K562 (cell line): Measurements from ENCODE around the gene PITX1. TPM values are rescaled to one million over a fixed set of nuclear protein-coding genes. Genes with fewer than 3 reads are reported as not detected.

Source experiments
- CEBPG ChIP-seq, 3 experiments: fragments of 200-800 bp in 1 of 3; sonication (Bioruptor generic) in 1 of 3; sonication (generic) in 1 of 3; formaldehyde crosslinking in 1 of 3; IDR thresholded peaks in 2 of 3; conservative IDR thresholded peaks in 1 of 3; 2 replicates each; pipeline versions ENCODE4 v1.6.1 to v1.8.0; 2016 to 2022; ENCODE audit warnings: missing compliant biosample characterization in 2 of 3, missing genetic modification characterization in 2 of 3, mild to moderate bottlenecking in 1 of 3, missing genetic modification reagents in 1 of 3
- ETS2 ChIP-seq: IDR thresholded peaks from 2 replicates; pipeline ENCODE4 v1.6.1; 2016; ENCODE audit warnings: borderline replicate concordance, missing genetic modification characterization, mild to moderate bottlenecking, moderate library complexity, missing compliant biosample characterization; ENCODE audit not compliant: poor library complexity, severe bottlenecking
- MTA3 ChIP-seq: fragments of 450-650 bp; formaldehyde crosslinking; IDR thresholded peaks from 2 replicates; pipeline ENCODE4 v1.6.1; 2017; ENCODE audit warnings: mild to moderate bottlenecking, borderline replicate concordance
- MXI1 ChIP-seq: IDR thresholded peaks from 2 replicates; pipeline ENCODE4 v1.6.1; 2011; ENCODE audit warnings: low read depth, mild to moderate bottlenecking, improper control_type of control experiment, low read length
- MYNN ChIP-seq, 2 experiments: sonication (generic); formaldehyde crosslinking in 1 of 2; IDR thresholded peaks; 2 replicates each; pipeline versions ENCODE4 v1.5.0 to v1.6.1; 2016 to 2020; ENCODE audit warnings: antibody characterized with exemption in 1 of 2, missing genetic modification reagents in 1 of 2
- NFE2L1 ChIP-seq: fragments of 450-650 bp; IDR thresholded peaks from 2 replicates; pipeline ENCODE4 v1.6.1; 2016; ENCODE audit warnings: missing genetic modification characterization, low read depth, mild to moderate bottlenecking, missing compliant biosample characterization, moderate library complexity, borderline replicate concordance
- PHB ChIP-seq: fragments of 250-450 bp; sonication (Bioruptor Pico); IDR thresholded peaks from 2 replicates; pipeline ENCODE4 v1.5.0; 2021
- SMARCA4 ChIP-seq: fragments of 450-650 bp; IDR thresholded peaks from 2 replicates; pipeline ENCODE4 v1.6.1; 2016
- TBP ChIP-seq: optimal IDR thresholded peaks from 2 replicates; pipeline ENCODE3; 2011; ENCODE audit warnings: low read depth, low read length, improper control_type of control experiment
- THRB ChIP-seq: fragments of 450-650 bp; formaldehyde crosslinking; conservative IDR thresholded peaks from 2 replicates; pipeline ENCODE4 v1.4.0; 2022; ENCODE audit warnings: mild to moderate bottlenecking, missing genetic modification characterization
- ZBTB33 ChIP-seq: sonication (generic); formaldehyde crosslinking; IDR thresholded peaks from 2 replicates; pipeline ENCODE4 v1.8.1; 2023; ENCODE audit warnings: mild to moderate bottlenecking, missing genetic modification reagents
- ZC3H4 ChIP-seq: sonication (generic); formaldehyde crosslinking; IDR thresholded peaks from 2 replicates; pipeline ENCODE4 v1.9.0; 2021; ENCODE audit warnings: missing genetic modification reagents, borderline replicate concordance
- ZKSCAN1 ChIP-seq: fragments of 150-350 bp; IDR thresholded peaks from 2 replicates; pipeline ENCODE4 v1.6.1; 2016; ENCODE audit warnings: low read depth, low read length
- ZNF121 ChIP-seq: sonication (generic); formaldehyde crosslinking; conservative IDR thresholded peaks from 2 replicates; pipeline ENCODE4 v1.8.0; 2022; ENCODE audit warnings: missing genetic modification reagents
- ZNF133 ChIP-seq: fragments of 250-450 bp; sonication (Bioruptor Pico); IDR thresholded peaks from 2 replicates; pipeline ENCODE4 v1.4.0; 2020; ENCODE audit warnings: mild to moderate bottlenecking
- ZNF311 ChIP-seq: fragments of 250-450 bp; sonication (Bioruptor Pico); IDR thresholded peaks from 2 replicates; pipeline ENCODE4 v1.4.0; 2020; ENCODE audit warnings: mild to moderate bottlenecking, moderate library complexity
- ZNF644 ChIP-seq: fragments of 200-800 bp; sonication (Bioruptor generic); IDR thresholded peaks from 2 replicates; pipeline ENCODE4 v1.6.1; 2016; ENCODE audit warnings: low read depth, missing genetic modification characterization, missing compliant biosample characterization
- polyA plus RNA-seq, 8 experiments: library from polyadenylated mRNA; depleted of rRNA in 4 of 8; stranded (reverse) in 5 of 8; unstranded in 3 of 8; fragments of >200 nt; fragmentation: Nextera tagmentation in 2 of 8; fragmentation: Illumina TruSeq in 1 of 8; extraction: Ambion mirVana in 2 of 8; extraction: Trizol in 1 of 8; gene quantifications; 2 replicates each; pipeline versions ENCODE4 v1.2.1 to v1.2.3, GENCODE V29; 2011 to 2014; ENCODE audit warnings: inconsistent platforms in 1 of 8, missing spikeins in 1 of 8
- total RNA-seq, 7 experiments: library from RNA; depleted of rRNA in 6 of 7; stranded (reverse); fragments of >200 nt in 6 of 7; fragmentation: Illumina TruSeq in 2 of 7; extraction: Trizol in 2 of 7; gene quantifications; 2 replicates each; pipeline versions ENCODE4 v1.2.1 to v1.2.3, GENCODE V29; 2011 to 2021; ENCODE audit warnings: low replicate concordance in 1 of 7
- TF ChIP-seq, protein P1 (sequence below): fragments of 200-400 bp; formaldehyde crosslinking; IDR thresholded peaks from 2 replicates; pipeline ENCODE4 v1.6.1; 2017; ENCODE audit warnings: mild to moderate bottlenecking, low read depth, low read length, moderate library complexity
- TF ChIP-seq, protein P2 (sequence below), 2 experiments: fragments of 250-450 bp in 1 of 2; fragments of 450-650 bp in 1 of 2; sonication (Bioruptor Pico) in 1 of 2; IDR thresholded peaks; 2 replicates each; pipeline versions ENCODE4 v1.6.1 to v1.8.0; 2016 to 2021; ENCODE audit warnings: mild to moderate bottlenecking in 2 of 2, moderate library complexity in 2 of 2, missing compliant biosample characterization in 1 of 2, missing genetic modification characterization in 1 of 2
- TF ChIP-seq, protein P3 (sequence below): sonication (generic); formaldehyde crosslinking; IDR thresholded peaks from 2 replicates; pipeline ENCODE4 v1.8.1; 2023; ENCODE audit warnings: mild to moderate bottlenecking, missing genetic modification reagents

Gene PITX1
- total and polyA plus RNA-seq, 9 of the 15 experiments (the other 6 are each of a cell fraction or from before 2014, with no cell fraction given) = 0.13 to 88.2 (median 24.9) TPM

DNA sequence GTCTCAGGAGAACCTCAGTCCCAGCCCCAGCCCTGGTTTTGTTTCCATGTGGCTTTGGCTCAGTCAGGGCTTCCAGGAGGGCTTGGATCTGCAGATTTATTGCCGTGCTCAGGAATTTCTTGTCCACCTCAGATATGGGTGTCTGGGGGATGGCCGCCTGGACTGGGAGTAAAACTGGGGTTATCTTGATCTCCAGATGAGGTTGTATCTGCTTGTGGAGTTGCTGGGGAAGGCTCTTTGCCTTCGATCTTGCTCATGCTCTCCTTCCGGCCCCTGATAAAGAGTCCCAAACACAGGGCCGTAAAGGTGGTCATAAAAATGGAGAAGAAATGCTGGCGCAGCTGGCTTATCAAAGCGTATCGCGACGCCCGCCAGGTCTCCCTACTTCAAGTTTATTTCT is 17.8 kb upstream of the PITX1 start (continued):
- TF ChIP-seq, protein P1, sequence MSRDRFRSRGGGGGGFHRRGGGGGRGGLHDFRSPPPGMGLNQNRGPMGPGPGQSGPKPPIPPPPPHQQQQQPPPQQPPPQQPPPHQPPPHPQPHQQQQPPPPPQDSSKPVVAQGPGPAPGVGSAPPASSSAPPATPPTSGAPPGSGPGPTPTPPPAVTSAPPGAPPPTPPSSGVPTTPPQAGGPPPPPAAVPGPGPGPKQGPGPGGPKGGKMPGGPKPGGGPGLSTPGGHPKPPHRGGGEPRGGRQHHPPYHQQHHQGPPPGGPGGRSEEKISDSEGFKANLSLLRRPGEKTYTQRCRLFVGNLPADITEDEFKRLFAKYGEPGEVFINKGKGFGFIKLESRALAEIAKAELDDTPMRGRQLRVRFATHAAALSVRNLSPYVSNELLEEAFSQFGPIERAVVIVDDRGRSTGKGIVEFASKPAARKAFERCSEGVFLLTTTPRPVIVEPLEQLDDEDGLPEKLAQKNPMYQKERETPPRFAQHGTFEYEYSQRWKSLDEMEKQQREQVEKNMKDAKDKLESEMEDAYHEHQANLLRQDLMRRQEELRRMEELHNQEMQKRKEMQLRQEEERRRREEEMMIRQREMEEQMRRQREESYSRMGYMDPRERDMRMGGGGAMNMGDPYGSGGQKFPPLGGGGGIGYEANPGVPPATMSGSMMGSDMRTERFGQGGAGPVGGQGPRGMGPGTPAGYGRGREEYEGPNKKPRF = no peak
- TF ChIP-seq CEBPG (CRISPR knock-in tag; IDR thresholded peaks at IDR 0.05) (no peak), CEBPG (tag; conservative IDR thresholded peaks at IDR 0.05 in 1 of 2, IDR thresholded peaks at IDR 0.05 in 1 of 2) (peak in 1 of 2 experiments; percentile 16; a peak in 1 of 4 replicates), ZNF311 (CRISPR knock-in tag) (no peak), MXI1 (no peak), ZC3H4 (CRISPR knock-in tag) (no peak), ZNF644 (tag) (peak; percentile 56; the same call in 1 of the 2 replicates), PHB (no peak), ZBTB33 (CRISPR knock-in tag) (no peak), ZKSCAN1 (no peak), ETS2 (tag) (no peak), MYNN (IDR thresholded peaks at IDR 0.05) (no peak), MYNN (CRISPR knock-in tag; IDR thresholded peaks at IDR 0.05) (no peak), MTA3 (peak; percentile 70), ZNF121 (CRISPR knock-in tag) (no peak), NFE2L1 (no peak), ZNF133 (CRISPR knock-in tag) (no peak), TBP (no peak), SMARCA4 (peak; percentile 86), THRB (CRISPR knock-in tag) (no peak)
- TF ChIP-seq, protein P2, sequence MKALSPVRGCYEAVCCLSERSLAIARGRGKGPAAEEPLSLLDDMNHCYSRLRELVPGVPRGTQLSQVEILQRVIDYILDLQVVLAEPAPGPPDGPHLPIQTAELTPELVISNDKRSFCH (CRISPR knock-in tag; IDR thresholded peaks at IDR 0.05) = no peak
- TF ChIP-seq, protein P2 (tag; IDR thresholded peaks at IDR 0.05) = no peak
- TF ChIP-seq, protein P3, sequence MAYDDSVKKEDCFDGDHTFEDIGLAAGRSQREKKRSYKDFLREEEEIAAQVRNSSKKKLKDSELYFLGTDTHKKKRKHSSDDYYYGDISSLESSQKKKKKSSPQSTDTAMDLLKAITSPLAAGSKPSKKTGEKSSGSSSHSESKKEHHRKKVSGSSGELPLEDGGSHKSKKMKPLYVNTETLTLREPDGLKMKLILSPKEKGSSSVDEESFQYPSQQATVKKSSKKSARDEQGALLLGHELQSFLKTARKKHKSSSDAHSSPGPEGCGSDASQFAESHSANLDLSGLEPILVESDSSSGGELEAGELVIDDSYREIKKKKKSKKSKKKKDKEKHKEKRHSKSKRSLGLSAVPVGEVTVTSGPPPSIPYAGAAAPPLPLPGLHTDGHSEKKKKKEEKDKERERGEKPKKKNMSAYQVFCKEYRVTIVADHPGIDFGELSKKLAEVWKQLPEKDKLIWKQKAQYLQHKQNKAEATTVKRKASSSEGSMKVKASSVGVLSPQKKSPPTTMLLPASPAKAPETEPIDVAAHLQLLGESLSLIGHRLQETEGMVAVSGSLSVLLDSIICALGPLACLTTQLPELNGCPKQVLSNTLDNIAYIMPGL (CRISPR knock-in tag) = no peak
